Urinary bladder (tissue), 4 donors: ENCODE measurements around the gene DUT. TPM values are rescaled to one million over a fixed set of nuclear protein-coding genes. Genes with fewer than 3 reads are reported as not detected.

Source experiments
- DNase-seq: peaks from one replicate; pipeline ENCODE4 v3.0.0-alpha.2; 2015; ENCODE audit errors: extremely low spot score
- H3K27ac ChIP-seq: one replicate; pipeline ENCODE4 v1.5.1; 2013; ENCODE audit warnings: low read depth, mild to moderate bottlenecking, moderate library complexity
- H3K36me3 ChIP-seq: one replicate; pipeline ENCODE4 v1.6.1; 2013; ENCODE audit warnings: mild to moderate bottlenecking, moderate library complexity; ENCODE audit not compliant: insufficient read depth
- H3K4me1 ChIP-seq: one replicate; pipeline ENCODE4 v1.6.1; 2013; ENCODE audit warnings: mild to moderate bottlenecking, moderate library complexity; ENCODE audit not compliant: insufficient read depth
- H3K4me3 ChIP-seq: one replicate; pipeline ENCODE4 v1.5.1; 2013; ENCODE audit warnings: low read depth, low read length
- WGBS: extraction: QIAGEN DNeasy Blood & Tissue Kit; methylation state at CpG from one replicate; pipeline ENCODE4 v1.1.7; 2013; 5-methylcytosine and 5-hydroxymethylcytosine counted together
- polyA plus RNA-seq: library from polyadenylated mRNA; stranded (reverse); fragments of 200-250 nt; gene quantifications from one replicate; pipeline ENCODE4 v1.2.3, GENCODE V29; 2013
- small RNA-seq: library from RNA; depleted of rRNA; stranded (forward); fragments of <200 nt; gene quantifications from one replicate; pipeline ENCODE3, GENCODE V24; 2014
- total RNA-seq: library from RNA; depleted of rRNA; stranded (reverse); fragments of >200 nt; gene quantifications from one replicate; pipeline ENCODE4 v1.2.3, GENCODE V29; 2014
- donor health status: healthy with polysubstance abuse.
- donor health status: healthy.

DUT gene
- total and polyA plus RNA-seq, 2 donors: 80.7 to 103 TPM

DNA sequence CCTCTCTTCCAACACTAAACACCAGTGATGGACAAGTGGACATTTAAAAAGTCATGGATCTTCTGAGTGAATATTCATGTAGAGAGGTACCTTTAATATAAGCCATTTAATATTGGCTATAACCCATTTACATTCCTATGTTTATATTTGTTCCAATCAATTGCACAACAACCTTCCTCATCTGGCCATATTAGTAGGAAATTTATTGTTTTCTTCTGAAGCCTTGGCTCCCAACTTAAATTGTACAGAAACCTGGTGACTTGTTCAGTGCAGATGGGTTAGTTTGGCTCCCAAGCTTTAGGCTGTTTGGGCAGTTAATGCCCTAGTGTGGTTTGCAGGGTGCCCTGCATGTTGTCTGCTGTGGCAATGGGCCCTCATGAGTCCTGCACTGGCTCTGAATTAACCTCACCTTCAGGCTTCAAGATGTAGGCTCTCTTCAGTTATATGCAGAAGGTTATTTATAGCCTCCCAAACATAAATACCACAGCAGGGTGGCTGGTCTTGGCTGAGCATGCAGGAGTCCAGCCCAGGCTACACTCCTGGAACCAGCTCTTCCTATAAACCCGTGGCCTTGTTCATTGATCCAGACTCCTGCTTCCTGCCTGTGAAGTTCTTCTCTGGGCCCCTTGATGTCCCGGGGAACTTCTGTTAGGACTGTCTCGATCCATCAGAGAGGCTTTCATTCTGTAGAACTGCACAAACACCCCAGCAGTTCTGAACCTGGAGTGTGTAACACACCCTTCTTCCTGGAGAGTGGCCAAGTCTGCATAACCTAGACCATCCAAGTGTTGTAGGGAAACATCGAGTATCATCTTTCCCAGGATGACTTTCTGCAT, 57.0 kb downstream of the DUT start:
- Histone ChIP-seq H3K4me3 (no peak overlapping the region), H3K36me3 (no peaks in the 10 kb centered on the region), H3K4me1 (no peaks in the 10 kb centered on the region), H3K27ac (no peak overlapping the region)
- no peak for DNase-seq
- WGBS: 36% methylated on average over 4 of the region's 4 CpGs

DNA sequence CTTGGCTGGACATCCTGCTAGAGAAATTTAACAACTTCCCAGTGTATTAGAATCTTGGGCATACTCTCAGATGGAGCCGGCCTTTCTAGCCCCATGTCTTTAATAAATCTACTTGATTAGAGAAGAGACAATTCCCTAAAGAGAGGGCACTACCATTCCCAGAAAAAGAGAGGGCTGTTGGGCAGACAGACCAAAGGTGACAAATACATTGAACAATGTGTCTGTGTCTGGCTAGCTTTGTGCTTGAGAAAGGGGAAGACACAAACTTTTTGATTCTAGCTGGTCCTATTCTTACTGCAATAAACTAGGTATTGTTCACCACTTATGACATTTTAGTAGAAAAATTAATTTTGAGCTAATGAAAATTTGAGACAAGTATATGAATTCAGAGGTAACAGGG, 57.7 kb downstream of the DUT start:
- no peak overlapping the region for H3K27ac ChIP-seq
- H3K4me3 ChIP-seq: no peak overlapping the region
- H3K4me1 ChIP-seq: no peaks in the 10 kb centered on the region

DNA sequence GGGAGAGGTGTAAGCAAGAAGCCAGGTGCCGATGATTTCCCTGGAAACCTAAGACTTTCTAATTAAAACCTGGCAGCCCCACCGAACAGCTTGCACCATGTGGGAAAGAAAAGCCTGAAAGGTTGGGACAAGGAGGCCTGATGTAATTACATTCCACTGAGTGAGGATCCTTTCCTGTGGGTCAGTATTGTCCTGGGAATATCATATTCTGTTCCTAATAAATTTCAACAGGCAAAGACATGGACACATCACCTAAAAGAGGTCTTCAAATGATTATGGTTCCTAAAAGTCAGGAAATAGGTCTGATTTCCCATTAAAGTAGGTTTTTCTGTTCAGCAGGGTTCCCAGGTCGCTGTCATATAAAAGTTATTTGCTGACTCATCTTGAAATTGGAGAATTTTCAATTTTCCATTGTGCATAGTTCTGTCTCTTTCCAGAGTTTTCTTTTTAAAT, 58.5 kb downstream of the DUT start:
- no peak overlapping the region for H3K27ac ChIP-seq
- DNase-seq: no peak

More for the DNA sequence above, 57.7 kb downstream of the DUT start:
- no peaks in the 10 kb centered on the region for H3K36me3 ChIP-seq
- DNase-seq: no peak
- WGBS: 65% methylated on average over 1 of the region's 1 CpG

DNA sequence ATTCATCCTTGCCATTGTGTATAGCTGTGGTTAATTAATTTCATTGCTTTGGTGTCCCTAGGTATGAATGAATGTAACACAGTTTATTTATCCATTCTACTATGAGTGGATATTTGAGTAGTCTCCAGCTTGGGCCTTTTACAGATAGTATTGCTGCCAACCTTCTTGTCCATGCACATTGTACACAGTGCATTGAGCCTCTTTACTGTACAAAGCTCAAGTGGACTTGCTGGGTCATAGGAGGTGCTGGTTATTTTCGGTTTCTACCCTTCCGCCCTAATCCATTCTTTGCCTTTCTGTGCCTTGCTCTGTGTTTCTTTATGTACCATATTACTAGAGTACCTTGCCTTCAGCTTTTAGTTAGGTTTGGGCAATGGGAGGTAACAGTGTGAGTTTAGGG, 60.7 kb downstream of the DUT start:
- no peak for DNase-seq
- WGBS: 97% methylated on average over 2 of the region's 2 CpGs
- H3K36me3 ChIP-seq: no peaks in the 10 kb centered on the region
- no peak overlapping the region for H3K27ac ChIP-seq
- no peak overlapping the region for H3K4me3 ChIP-seq
- H3K4me1 ChIP-seq: no peaks in the 10 kb centered on the region

More for the DNA sequence above, 58.5 kb downstream of the DUT start:
- 68% methylated on average over 3 of the region's 3 CpGs for WGBS
- no peaks in the 10 kb centered on the region for H3K36me3 ChIP-seq
- H3K4me1 ChIP-seq: no peaks in the 10 kb centered on the region
- no peak overlapping the region for H3K4me3 ChIP-seq

DNA sequence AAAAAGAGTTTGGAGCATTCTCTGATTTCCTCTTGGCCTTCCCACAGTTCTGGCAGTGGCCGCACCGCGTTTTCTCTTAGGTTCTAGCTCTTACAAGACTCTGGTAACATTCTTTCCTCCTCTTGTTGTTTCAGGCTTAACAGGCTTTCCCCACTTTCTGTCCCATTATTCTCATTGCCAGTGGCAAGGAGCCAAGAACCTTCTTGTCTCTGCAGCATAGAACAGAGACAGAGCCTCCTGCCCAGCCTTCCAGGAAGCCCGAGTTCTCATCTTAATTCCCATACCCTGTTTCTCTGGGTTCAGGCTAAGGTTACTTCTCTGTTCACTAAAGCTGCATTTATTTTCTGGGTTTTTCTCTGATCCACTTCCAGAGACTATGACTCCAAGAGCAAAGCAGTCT, 61.1 kb downstream of the DUT start:
- Histone ChIP-seq H3K4me1 (no peaks in the 10 kb centered on the region), H3K27ac (no peak overlapping the region), H3K4me3 (no peak overlapping the region), H3K36me3 (no peaks in the 10 kb centered on the region)
- DNase-seq: peak; percentile 29
- 48% methylated on average over 4 of the region's 4 CpGs for WGBS

Small RNA genes within 50 kb of the gene (small RNA-seq; reads per million reads assigned to genes)
- gene RF00019: not detected

Other genes starting within 250 kb of the DUT start
- 0.26 TPM for gene SLC24A5, start 210.4 kb upstream of the DUT start, total RNA-seq
- gene SLC24A5, start 210.4 kb upstream of the DUT start, polyA plus RNA-seq: not detected
- 22.2 TPM for gene MYEF2, start 153.1 kb upstream of the DUT start, total RNA-seq
- gene MYEF2, start 153.1 kb upstream of the DUT start, polyA plus RNA-seq: 7.1 TPM
- gene CTXN2, start 139.8 kb upstream of the DUT start, total RNA-seq: not detected
- gene CTXN2, start 139.8 kb upstream of the DUT start, polyA plus RNA-seq: 0.06 TPM
- gene SLC12A1, start 125.1 kb upstream of the DUT start, total RNA-seq: not detected
- 0.06 TPM for gene SLC12A1, start 125.1 kb upstream of the DUT start, polyA plus RNA-seq